ENCODE data around the gene TLR6.

DNA sequence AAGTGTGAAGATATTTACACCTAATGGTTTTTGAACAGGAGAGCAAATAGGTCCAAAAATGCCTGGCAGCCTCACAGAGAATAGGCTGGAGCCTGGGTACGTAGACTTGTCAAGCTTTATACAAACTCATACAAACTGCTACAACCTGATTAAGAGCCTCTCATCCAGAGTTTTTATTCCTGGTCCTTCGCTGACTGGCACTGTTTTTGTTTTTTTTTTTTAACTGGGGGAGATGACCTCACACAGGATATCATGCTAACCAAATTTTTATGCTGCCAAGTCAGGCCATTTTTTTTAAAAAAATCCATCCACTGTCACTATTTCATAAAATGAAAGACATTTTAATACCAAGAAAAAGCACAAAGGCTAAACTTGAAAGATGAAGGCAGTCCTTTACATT is 12.9 kb upstream of the TLR6 start:
- no peak for TF ChIP-seq POLR2A (IDR thresholded peaks at IDR 0.05)
- TF ChIP-seq CTCF (IDR thresholded peaks at IDR 0.05): no peak
